ENCODE measurements around the gene SMYD3. TPM values are rescaled to one million over a fixed set of nuclear protein-coding genes. Genes with fewer than 3 reads are reported as not detected.

Gene SMYD3
- total and polyA plus RNA-seq, 2 of the 13 experiments (the other 11 are each of a cell fraction or from before 2014, with no cell fraction given), result 27.7 to 35.8 TPM

- in situ Hi-C loops (cut with HindIII; ENCODE audit: extremely low pct_ligation_motif_present, low pct_unique_long_range_greater_than_20kb), result no loop called here
- DNase-seq (ENCODE audit: low spot score) (no peak), ATAC-seq (no peak), FAIRE-seq (no peak)
- TF ChIP-seq BRCA1 (CRISPR knock-in tag; IDR thresholded peaks at IDR 0.05) (no peak), BCLAF1 (IDR thresholded peaks at IDR 0.05) (no peak), HNRNPUL1 (IDR thresholded peaks at IDR 0.05; ENCODE audit: low read depth, low read length) (no peak), ZNF468 (CRISPR knock-in tag; IDR thresholded peaks at IDR 0.05) (no peak), MTA3 (CRISPR knock-in tag; IDR thresholded peaks at IDR 0.05) (no peak), IKZF4 (CRISPR knock-in tag; IDR thresholded peaks at IDR 0.05; ENCODE audit: borderline replicate concordance, low read depth, not compliant biosample characterization) (no peak), CEBPZ (IDR thresholded peaks at IDR 0.05; ENCODE audit: low read length) (no peak), ZSCAN5A (CRISPR knock-in tag; IDR thresholded peaks at IDR 0.05; ENCODE audit: borderline replicate concordance) (no peak), ESRRA (CRISPR knock-in tag; IDR thresholded peaks at IDR 0.05; ENCODE audit: low read depth) (no peak), ZNF446 (CRISPR knock-in tag; IDR thresholded peaks at IDR 0.05) (no peak)
- Histone ChIP-seq H3K36me3 (replicated peaks in 1 of 2; ENCODE audit: control insufficient read depth in 1 of 2, insufficient read depth in 2 of 2, low read length in 2 of 2) (peaks cover 0 to 3% of the 10 kb centered on the region in 2 experiments; a peak in 2 of 5 replicates), H3K27ac (ENCODE audit: extremely low read length, insufficient read depth, low read length) (no peak overlapping the region), H3K9ac (ENCODE audit: insufficient read depth, low read depth, low read length) (no peak overlapping the region), H4K20me1 (ENCODE audit: insufficient read depth, low read length) (no peaks in the 10 kb centered on the region), H3K4me3 (replicated peaks in 1 of 3; ENCODE audit: insufficient read depth in 1 of 3, low read depth in 2 of 3, low read length in 3 of 3) (no peak overlapping the region), H3K9me3 (ENCODE audit: low read length) (no peaks in the 10 kb centered on the region), H3K4me2 (ENCODE audit: low read depth, low read length) (no peak overlapping the region), H3K27me3 (ENCODE audit: control insufficient read depth in 1 of 2, insufficient read depth in 2 of 2, low read length in 2 of 2) (no peaks in the 10 kb centered on the region), H2AFZ (ENCODE audit: low read length) (no peak overlapping the region), H3K79me2 (ENCODE audit: insufficient read depth, low read length) (no peaks in the 10 kb centered on the region), H3K4me1 (ENCODE audit: insufficient read depth, low read length) (no peaks in the 10 kb centered on the region)
- ChIA-PET POLR2A (no interaction called here), CTCF (ENCODE audit: low intra/inter-chr PET ratio, low total read pairs) (no interaction called here)
- 96% methylated on average over 3 of the region's 3 CpGs for WGBS (ENCODE audit: low lambda C conversion rate)
- intact Hi-C loops (cut with micrococcal nuclease; ENCODE audit: unreplicated experiment), result no loop called here
- no TSS peak for BruUV-seq (replicated peaks)
Measured at GRCh38 chr1:245773344-245773743, 733.7 kb downstream of the SMYD3 start.
